Posterior vena cava (tissue), 2 donors: ENCODE results near the gene CXCR3. TPM values are rescaled to one million over a fixed set of nuclear protein-coding genes. Genes with fewer than 3 reads are reported as not detected.
"Not testable (repeated sequence)": the region's sequence is repeated elsewhere in the genome, so short reads cannot be mapped to it uniquely, and the experiment has no call there.

Experiments
- DNase-seq: peaks from one replicate; pipeline ENCODE4 v3.0.0-alpha.2; 2020; ENCODE audit warnings: low spot score
- intact Hi-C, 2 donors: fragments of 100-400 bp; cut with DNase I; formaldehyde crosslinking; loops; one replicate each; pipeline versions ENCODE4 v1.14.1 to v1.14.2; 2022 to 2023
- long read RNA-seq, 2 donors: library from polyadenylated mRNA; unstranded; transcript quantifications; one replicate each; pipeline ENCODE4 v2.0.0, GENCODE V29; 2020 to 2021
- total RNA-seq, 2 donors: library from RNA; stranded (reverse); fragmentation: NEBNext Ultra II Directional; extraction: Animal tissue kit (Norgen Biotek cat#: 25700); gene quantifications; one replicate each; pipeline ENCODE4 v1.2.1, GENCODE V29; 2021
- donor health status: DM: yes; HTN: yes; CAD: no.
- donor health status: DM: yes; HTN: yes; CAD: no.

Gene CXCR3
- total RNA-seq = under 1 TPM; 0.14 to 0.32 TPM
- long read RNA-seq, donor 1 = 0 reads
- long read RNA-seq, donor 2 = 0 reads

DNA sequence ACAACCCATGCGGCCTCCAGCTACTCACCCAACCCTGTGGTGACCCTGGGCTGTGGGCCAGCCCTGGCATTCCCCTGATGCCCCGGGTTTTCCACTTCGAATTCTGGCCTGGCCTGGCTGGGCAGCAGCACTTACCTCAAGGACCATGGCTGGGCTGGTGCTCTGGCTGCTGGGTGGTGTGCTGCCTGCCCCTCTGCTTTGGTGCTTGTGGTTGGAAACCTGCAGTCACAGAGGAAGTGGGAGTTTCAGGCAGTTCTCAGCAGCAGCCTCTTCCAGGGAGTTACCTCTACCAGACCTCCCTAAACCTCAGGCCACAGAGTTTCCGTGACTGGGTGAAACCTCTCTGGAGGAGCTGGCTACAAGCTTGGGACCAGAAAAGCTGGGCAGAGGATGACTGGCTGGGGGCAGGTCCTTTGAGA lies at the start of gene CXCR3:
CXCR3 (minus strand) TSS at position 209 of the 419 bp plus-strand sequence; CDS start at position 147, 62 bp downstream.
- intact Hi-C loops = no loop called here
- DNase-seq = no peak

DNA sequence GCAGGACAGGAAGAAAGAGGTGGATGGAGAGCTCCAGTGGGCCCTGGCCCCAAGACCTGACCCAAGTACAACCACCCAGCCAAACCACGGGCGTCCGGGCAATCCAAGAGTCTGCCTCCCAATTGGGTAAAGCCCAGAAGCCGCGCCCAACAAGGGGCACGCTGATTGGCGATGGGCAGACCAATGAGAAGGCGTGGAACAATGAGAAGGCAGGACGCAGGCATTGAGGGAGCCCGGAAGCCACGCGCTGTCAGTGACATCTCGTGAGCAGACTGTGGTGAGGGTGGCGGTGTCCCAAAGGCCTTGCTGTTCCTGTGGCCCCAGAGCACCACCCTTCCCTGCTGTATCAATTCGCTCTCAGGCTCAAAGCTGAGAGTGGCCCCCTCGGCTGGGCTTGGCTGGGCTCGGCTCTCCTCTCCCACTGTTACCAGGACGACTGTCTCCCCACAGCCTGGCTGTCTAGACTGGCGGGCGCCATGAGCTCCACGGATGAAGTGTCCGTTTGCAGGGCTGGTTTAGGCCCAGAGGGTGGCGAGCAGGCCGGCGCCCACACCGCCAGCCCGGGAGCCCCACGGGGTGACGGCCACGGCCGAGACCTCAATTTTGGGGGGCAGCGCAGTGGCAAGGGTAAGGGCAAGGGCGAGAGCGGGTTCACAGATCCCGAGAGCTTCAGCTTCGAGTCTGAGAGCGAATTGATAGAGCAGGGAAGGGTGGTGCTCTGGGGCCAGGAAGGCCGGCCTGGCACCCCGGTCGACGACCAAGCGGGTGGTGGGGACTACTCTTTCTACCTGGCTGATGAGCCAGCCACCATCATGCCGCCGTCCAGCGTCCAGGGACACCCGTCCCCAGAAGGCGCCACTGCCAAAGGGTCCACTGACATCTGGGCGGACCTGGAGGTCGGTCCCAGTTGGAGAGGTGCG lies 49.3 kb upstream of the CXCR3 start, which contains the start of gene LOC101059915:
LOC101059915 (plus strand) TSS at position 219 of the 920 bp plus-strand sequence.
- DNase-seq = no peak
- intact Hi-C loops = no loop called here

DNA sequence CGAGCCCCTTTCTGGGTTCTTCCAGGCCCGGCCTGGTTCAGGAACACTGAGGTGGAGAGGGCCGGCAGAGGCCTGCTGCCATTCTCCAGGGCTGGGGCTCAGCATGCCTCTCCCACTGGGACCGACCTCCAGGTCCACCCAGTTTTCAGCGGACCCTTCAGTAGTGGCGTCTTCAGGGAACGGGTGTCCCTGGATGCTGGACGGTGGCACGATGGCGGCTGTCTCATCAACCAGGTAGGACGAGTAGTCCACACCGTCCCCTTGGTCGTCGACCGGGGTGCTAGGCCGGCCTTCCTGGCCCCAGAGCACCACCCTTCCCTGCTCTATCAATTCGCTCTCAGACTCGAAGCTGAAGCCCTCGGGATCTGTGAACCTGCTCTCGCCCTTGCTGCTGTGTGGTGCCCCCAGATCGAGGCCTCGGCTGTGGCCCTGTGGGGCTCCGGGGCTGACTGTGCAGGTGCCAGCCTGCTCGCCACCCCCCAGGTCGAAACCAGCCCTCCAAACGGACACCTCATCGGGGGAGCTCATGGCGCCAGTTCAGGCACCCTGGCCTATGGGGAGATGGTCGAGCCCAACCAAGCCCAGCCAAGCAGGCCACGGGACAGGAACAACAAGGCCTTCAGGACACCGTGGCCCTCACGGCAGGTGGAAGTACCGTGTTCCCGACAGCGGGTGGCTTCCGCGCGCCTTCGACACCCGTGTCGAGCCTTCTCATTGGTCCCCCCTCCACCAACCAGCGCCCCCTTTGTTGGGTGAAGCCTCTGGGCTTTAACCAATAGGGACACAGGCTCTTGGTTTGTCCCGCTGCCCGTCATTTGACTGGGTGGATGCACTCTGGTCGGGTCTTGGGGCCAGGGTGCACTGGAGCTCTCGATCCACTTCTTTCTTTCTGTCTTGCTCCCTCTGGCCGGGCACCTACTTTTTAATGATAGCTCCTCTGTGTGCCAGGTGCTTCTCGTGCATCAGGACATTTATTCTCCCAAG lies 48.2 kb upstream of the CXCR3 start:
- intact Hi-C loops = no loop called here
- no peak for DNase-seq

DNA sequence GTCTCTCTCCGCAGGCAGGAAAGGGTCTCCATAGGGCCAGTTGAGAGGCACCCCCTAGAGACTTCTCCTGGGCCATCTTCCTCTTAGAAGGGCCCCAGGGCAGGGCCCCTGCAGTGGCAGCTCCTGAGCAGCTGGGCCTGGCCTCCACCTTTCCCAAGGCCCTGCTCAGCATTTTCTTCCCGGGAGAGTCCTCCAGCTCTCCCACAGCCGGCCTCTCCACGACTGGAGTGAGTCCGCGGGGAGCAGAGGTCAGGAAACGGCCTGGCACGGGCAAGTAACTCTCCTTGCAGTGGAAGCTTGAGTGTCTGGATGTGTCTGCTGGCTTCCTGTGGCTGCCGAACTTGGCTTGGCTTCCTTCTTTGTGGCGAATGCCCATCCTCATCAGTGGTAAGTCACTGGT lies 47.4 kb upstream of the CXCR3 start:
- intact Hi-C loops = no loop called here
- no peak for DNase-seq

DNA sequence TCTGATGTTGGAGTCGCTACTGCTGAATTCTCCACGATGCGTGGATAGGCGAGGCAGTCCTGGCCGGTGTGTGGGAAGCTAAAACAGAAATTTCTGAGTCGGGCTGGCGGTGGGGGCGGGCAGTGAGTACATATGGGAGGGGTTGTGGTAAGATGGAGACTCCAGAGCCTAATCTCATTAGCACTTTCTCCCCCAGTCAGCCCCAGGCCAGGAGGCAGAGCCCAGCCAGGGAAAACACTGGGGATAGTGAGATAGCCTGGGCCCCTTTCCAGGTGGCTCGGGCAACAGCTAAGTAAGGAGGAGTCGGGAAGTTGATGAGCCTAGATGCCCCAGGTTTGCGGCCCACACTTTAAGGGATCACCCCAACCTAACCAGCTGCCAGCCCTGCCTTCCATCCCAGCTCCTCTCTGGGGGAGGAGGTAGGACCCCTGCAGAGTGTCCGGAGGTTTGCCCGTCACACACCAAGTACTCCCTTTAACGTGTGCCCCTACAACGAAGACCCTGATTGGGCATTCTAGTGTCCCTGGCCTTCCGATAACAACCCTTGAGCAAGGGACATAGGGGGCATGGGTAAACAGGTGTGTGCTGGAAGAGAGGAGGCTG lies 46.7 kb upstream of the CXCR3 start:
- intact Hi-C loops = no loop called here
- no peak for DNase-seq

DNA sequence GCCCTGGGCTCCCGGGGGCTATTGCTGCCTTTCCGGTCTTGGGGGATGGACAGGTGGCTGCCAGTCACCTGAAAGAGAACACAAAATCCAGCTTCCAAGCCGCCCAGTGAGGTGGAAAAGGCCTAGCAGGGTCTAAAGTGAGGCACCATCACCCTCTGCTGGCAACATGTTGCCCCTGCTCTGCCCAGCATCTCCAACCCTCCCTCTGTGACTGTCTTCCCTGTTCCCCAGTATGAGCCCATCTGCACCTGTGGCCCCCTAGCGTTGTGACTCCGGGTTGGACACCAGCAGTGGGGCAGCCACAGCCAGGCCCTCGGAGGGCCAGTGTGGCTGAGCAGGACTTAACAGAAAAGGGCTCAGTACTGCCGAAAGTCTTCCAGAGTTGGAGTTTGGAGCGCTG lies 45.9 kb upstream of the CXCR3 start:
- DNase-seq, intact Hi-C loops: not testable (repeated sequence)

DNA sequence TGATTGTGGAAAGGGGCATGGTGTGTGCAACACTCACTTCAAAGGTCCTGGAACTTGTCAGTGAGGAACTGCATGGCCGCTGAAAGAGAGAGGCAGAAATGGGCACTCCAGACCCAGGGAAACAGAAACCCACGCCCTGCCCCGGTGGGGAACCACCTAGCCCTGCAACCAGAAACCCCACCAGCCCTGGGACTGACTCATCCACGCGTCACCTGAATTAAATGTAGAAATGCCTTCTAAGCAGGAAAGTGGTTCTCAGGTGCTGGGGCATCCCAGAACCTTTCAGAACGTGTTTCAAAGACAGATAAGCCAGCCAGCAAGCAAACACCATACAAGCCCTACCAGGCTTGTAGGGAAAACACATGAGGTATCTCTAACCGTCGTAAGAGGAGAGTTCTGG lies 44.9 kb upstream of the CXCR3 start:
- DNase-seq, intact Hi-C loops: not testable (repeated sequence)

DNA sequence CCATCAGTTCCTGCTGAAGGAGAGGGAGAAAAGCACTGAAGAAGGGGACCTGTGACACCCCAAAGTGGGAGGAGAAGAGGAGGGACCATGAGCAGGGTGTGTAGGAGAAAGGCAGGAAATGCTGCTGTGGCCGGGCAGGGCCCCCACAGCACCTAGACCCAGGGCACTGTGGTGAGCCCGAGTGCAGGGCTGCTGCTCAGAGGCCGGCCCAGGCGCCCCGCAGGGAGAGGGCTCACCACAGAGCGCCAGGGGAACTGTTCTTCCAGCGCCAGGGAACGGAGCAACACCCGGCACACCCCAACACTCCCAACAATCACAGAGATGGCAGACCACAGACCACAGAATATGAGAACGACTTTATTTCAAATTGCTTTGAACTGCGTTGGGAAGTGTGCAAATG lies 44.3 kb upstream of the CXCR3 start:
- intact Hi-C loops, DNase-seq: not testable (repeated sequence)

DNA sequence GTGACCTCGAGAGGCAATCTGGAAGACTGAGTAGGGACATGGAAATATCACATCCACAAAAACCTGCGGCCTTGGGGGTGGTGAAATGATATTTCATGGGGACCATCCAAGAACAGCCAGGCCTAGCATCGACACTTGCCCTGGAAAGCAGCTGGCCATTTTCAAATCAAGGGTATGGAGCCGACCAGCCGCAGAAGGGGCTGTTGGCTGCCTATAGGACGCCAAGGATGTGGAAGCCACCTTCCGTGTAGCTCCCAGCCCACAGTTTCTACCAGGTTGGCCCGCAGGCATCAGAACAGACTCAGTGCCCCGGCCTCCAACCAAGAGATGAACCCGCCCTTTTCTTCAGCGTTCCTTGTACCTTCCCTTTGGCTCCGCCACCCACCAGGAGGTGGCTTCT lies 43.6 kb upstream of the CXCR3 start:
- no peak for DNase-seq
- intact Hi-C loops = no loop called here

DNA sequence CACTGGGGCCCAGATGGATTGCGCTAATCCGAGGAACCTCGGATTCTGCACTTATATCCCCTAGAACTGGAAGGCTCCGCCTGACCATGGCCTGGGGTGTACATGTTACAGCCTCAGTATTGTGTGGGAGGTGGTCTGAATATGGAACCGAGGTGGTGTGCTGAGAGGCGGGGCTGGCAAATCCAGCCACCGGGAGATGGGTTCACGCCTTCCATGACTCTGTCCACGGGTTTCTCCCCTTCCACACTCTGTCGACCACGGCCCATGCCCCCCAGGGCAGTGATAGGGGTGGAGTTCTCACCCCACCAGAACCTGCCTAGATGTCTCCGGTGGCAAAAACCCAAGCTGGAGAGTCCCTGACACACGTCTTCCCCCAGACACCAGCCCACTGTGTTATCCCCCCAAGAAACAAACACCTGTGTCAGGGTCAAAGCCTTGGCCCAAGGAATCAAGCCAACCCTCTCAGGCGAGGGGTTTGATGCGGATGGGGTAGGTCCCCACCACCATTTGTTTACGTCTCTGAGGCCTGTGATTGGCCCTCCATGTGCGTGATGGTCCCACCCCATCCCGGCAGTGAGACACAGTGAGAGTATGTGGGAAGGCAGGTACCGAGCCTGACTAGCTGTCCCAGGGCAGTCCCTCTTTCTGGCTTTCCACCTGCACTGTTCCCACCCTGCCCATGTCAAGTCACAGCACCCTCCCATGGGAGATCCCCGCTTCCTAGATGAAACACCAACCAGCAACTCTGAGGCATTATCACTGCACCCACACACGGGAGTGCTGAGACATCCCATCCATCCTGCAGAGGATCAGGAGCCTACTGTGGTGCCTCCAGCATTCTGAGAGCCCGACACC lies 42.5 kb upstream of the CXCR3 start:
- DNase-seq = no peak
- intact Hi-C loops = no loop called here

DNA sequence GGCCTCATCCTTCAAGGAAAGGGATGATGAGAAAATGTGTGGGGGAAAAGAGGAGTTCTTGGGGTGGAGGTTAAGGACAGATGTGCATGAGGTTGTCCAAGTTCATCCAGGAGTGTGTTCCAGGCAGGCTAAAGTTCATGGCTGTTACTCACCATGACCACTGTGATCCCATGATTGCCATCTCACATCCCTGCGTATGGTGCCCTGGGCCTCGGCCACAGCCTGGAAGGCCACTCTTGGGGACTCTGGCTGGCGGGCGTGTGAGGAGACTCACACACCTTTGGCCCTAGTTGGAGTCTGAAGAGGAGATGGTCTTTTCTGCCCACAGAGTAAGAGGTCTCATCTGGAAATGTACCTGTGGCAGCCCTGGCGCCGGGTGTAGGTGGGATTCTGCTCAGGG lies 41.6 kb upstream of the CXCR3 start:
- peak; percentile 2 for DNase-seq
- intact Hi-C loops = no loop called here

DNA sequence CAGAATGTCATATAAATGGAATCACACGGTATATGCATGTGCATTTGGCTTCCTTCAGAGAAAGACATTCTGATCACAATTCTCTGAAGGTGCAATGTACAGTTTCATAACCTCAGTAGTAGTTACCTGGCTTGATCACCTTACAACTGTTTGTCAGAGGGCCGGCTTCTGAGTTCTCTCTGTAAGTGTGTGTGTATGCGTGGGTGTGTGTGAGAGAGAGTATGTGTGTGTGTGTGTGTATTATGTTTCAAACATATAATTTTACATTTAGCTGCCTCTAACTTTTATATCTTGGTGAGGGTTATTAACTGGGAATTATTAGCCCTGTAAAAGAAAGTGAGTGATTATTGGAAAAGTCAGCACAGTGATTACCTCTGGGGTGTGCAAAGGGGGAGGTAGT lies 41.0 kb upstream of the CXCR3 start:
- DNase-seq = no peak
- intact Hi-C loops = no loop called here

DNA sequence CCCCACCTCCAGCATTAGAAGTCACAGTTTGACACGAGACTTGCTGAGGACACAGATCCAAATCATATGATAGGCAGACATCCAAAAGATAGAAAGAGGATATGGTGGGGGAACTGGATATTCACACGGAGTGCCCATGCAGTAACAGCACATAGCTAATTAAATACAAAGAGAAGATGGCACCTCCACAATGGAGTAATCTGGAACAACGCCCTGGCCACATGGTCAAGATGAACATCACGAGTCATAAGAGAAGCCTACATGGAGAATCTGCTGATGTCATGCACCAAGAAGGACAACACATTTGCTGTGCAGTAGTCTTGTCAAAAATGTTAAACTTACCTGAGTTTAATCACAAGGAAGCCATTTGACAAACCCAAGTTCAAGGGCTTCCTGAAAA lies 39.0 kb upstream of the CXCR3 start:
- intact Hi-C loops = no loop called here
- DNase-seq = no peak

DNA sequence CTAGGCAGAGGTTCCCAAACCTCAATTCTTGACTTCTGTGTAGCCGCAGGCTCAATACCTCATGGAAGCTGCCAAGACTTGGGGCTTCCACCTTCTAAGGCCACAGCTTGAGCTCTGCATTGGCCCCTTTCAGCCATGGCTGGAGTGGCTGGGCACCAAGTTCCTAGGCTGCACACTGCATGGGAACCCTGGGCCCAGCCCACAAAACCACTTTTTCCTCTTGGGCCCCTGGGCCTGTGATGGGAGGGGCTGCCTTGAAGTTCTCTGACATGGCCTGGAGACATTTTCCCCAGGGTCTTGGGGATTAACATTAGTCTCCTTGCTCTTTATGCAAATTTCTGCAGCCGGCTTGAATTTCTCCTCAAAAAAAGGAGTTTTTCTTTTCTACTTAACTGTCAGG lies 35.0 kb upstream of the CXCR3 start:
- intact Hi-C loops = no loop called here
- no peak for DNase-seq

DNA sequence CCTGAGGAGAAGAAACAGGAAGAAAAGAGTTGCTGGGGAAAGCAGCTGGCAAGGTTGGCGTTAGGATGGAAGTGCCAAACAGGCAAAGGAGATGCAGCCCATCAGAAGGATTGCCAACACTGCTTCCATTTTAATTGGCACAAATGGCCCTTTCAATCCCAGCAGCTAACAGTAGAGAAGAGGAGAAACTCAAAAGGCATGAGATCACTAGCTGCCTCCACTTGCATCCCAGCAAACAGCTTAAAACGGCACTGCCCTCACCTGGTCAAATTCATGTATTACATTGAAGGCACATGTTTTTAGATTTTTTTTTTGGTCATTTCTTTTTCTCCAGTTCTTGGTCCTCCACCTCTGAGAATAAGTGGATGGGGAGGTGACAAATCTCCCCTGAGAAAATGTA lies 34.1 kb upstream of the CXCR3 start:
- intact Hi-C loops = no loop called here
- no peak for DNase-seq

DNA sequence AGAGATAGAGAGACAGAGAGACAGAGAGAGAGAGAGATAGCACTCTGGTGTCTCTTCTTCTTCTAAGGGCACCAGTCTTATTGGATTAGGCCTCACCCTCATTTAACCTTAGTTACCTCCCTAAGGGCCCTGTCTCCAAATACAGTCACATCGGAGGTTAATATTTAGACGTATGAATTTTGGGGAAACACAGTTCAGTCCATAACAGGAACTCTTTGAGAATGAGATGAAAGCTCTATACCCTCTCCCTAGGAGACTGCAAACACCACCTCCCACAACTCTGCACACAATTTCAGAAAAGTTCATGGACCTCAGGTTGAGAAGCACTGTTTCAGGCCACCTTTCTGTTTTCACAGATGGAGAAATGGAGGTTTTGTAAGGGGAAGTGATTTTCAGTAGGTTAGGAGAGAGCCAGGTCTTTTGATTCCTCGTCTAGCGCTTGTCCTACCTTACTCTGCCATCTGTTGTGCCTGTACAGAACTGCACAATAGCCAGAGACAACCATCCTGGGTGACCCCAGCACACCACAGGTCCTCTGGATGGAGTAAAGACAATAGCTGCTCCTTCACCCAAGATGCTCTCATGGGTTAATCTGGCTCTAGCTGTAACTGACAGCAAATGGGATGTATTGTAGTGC lies 32.1 kb upstream of the CXCR3 start:
- intact Hi-C loops = no loop called here
- DNase-seq = no peak

DNA sequence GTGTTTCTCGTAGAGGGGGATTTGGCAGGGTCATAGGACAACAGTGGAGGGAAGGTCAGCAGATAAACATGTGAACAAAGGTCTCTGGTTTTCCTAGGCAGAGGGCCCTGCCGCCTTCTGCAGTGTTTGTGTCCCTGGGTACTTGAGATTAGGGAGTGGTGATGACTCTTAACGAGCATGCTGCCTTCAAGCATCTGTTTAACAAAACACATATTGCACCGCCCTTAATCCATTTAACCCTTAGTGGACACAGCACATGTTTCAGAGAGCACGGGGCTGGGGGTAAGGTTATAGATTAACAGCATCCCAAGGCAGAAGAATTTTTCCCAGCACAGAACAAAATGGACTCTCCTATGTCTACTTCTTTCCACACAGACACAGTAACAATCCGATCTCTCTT lies 26.1 kb upstream of the CXCR3 start:
- DNase-seq, intact Hi-C loops: not testable (repeated sequence)

DNA sequence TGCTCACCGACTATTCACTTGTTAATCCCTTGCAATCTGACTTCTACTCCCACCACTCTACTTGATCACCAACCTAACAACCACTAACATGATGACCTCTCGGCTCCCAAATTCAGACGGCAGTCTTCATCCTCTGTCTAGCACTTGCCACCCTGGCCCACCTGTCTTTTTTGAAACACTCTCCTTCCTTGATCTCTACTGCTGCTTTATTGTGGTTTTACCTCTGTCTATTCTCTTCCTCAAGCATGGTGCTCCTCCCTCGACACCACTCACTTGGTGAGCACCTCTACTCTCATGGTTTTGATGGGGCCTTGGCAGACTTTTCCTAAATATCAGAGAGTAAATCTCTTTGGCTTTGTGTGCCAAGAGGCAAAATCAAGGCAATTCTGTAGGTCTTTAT lies 21.7 kb upstream of the CXCR3 start:
- DNase-seq = no peak
- intact Hi-C loops = no loop called here
